Fibroblast of skin of right quadriceps (primary cell): Measurements from ENCODE around the gene KIF26A.

ENCODE experiments used
- DNase-seq: peaks from one replicate; pipeline ENCODE4 v3.0.0-alpha.2; 2013

Gene KIF26A

DNA sequence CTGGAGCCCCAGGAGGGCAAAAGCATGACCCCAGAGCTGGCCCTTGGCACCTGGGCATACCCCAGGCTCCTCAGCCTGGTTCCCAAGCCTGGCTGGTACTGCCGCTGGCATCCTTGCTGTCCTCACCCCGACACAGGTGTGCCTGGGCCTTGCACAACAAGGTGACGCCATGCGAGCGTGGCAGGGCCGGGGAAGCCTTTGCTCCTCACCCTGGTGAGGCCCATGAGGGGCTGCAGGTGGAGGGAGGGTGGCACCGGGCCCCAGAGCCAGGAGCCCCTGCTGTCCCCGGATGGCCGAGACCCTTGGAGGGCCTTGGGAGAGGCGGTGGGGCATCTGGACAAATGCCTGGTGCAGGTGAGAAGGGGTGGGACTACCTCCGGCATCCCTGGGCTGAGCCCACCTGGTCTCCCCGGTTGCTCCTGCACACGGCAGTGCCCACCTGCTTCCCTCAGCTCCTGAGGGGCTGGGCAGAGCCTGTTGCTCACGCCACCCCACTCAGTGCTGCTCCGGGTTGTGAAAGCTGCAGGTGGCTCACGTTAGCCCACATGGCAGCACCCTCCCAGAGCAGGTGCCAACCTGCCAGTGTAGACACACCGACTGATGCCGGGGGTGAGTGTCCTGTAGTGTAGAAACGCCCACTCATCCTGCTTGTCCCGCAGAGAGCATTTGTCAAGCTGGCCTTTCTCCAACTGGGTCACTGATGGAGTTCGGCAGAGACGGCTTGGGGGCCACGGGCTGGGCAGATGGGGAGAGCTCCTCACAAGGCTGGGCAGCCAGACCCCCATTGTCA, 24.6 kb upstream of the KIF26A start:
- no peak for DNase-seq

DNA sequence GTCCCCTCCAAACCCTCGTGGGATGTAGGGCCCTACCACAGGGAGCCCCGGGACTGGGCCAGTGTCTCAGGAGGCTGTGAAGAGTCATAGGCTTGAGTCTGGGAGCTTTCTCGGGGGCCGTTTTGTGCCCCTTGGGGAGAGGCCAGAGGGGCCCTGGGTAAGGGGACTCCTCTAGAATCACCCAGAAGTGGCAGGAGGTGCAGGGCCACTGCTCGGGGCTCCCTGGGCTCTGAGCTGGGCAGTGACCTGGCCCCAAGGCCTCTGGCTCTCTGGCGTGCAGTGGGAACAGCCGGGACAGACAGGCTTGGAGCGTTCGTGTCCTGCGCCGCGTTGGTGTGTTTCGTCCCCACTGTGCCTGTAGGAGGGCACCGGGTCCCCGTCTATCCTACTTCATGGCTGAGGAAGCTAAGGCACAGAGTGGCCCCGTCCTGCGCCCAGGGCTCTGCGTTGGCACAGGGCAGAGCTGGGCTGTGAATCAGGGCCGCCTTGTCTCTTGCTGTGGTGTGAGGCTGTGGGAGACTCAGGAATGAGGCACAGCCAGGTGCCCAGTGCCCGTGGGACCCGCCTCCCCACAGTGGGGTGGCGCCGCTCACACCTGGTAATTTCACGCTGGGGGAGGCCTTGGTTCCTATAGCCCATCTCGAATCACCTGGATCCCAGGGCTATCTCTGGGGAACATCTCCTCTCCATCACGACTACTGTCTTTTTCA, 23.8 kb upstream of the KIF26A start:
- no peak for DNase-seq

DNA sequence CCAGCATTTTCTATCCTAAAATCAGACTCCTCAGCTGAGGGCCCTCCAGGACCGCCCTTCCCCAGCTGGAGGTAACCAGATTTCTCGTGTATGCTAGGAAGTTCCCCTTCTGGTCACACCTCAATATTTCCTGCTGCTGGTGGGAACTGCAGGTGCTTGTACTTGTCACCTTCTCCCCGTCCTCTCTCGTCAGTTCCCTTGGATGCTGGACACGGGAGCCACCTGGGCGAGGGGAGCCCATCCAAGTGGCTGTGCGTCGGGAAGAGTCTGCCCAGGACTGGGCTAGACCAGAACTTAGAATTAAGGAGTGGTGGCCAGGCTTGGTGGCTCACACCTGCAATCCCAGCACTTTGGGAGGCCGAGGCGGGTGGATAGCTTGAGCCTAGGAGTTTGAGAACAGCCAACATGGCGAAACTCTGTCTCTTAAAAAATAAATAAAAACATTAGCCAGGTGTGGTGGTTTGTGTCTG, 23.2 kb upstream of the KIF26A start:
- DNase-seq, result no peak

- no peak for DNase-seq
Measured at GRCh38 chr14:104115691-104116287, 22.6 kb upstream of the KIF26A start.

- no peak for DNase-seq
Measured at GRCh38 chr14:104116288-104116755, 22.1 kb upstream of the KIF26A start.

DNA sequence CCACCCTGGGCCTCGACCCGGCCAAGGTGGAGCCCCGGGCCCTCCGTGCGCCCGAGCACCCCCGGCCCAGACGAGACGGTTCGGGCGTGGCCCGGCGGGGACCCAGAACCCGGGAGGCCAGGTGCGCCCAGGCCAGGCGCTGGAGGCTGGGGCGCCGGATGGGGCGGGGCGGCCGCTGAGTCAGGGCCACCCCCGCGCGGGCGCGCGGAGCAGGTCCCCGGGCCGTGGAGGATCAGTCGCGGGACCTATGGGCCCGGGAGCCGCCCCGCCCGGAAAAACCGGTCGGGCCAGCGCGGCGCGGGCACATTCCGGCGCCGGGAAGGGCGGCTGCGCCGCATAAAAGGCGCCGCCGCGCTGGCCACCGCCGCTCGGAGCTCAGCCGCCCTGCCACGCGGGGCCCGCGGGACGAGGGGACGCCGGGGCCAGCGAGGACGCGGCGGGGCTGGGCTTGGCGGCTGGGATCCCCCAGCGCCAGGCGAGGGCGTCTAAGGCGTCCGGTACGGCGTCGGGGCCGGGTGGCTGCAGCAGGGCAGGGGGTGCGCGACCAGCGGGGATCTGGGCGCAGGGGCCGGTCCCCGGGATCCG, 21.5 kb upstream of the KIF26A start:
- DNase-seq, result no peak

GRCh38 chr14:104117341-104118005, 20.9 kb upstream of the KIF26A start:
- no peak for DNase-seq

DNA sequence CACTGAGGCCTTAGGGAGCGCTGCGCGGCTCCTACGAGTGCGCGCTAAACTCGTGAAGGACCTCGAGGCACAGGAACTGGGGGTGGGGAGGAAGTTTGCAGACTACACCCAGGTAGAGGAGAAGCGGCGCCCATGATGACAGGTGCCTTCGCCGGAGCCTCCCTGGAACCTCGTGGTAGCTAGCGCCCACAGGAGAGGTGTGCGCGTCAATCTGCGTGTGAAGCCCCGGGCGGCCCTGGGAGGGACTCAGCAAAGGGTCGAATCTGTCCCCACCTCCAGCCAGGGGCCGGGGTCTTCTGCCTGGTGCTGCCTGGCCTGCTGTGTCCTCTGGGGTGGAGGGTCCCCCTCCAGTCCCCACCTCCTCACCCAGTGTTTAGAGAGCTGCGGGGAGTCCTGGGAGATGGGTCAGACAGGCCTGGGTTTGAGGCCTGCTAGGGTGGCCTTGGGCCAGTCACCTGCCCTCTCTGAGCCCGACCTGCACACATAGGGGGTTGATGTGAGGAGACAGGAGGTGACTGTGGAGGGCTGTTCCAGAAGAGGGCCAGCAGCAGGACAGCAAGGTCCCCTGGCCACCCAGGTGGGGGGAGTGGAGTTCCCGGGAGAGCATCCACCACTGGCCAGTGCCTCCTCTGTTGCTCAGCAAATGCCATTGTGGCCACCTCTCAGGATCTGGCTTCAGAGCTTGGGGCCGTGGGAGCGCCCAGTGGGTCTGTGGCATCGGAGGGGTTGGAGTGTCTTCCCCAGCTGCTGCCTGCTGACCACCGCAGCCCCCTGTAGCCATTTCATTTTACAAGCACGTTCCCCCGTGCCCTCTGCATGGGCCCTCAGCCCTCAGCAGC, 20.2 kb upstream of the KIF26A start:
- DNase-seq, result no peak

- no peak for DNase-seq
Measured at GRCh38 chr14:104119119-104119487, 19.3 kb upstream of the KIF26A start.

DNA sequence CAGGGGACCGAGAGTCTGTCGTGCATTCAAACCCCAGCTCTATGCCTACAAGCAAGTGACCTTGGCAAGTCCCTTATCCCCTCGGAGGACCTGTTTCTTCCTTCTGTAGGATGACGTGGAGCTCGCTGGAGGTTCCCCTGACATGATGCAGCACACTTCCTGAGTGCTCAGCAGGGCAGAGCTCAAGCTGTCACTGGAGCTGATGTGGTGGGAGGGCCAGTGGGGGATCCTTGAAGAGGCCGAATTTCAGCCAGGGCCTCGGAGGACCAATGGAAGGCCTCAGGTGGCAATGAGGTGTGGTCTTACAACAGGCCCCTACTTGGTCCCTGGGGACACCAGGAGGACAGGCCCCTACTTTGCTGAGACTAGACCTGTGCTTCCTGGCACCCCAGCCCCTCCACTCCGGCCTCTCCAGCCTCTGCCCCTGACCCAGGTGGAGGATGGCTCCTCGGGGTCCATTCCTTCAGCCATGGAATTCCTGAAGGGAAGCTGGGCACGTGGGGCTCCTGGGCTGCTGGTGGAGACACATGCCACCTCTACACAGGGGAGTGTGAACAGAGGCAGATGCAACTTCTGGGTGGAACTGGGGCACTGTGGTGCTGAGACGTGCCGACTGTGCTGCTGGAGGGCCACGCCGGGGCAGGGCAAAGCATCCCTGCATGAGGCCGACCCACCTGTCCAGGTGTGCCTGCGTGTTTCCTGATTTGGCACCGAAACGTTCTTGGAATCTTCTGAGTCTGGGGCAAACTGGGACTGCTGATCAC, 18.7 kb upstream of the KIF26A start:
- no peak for DNase-seq

DNA sequence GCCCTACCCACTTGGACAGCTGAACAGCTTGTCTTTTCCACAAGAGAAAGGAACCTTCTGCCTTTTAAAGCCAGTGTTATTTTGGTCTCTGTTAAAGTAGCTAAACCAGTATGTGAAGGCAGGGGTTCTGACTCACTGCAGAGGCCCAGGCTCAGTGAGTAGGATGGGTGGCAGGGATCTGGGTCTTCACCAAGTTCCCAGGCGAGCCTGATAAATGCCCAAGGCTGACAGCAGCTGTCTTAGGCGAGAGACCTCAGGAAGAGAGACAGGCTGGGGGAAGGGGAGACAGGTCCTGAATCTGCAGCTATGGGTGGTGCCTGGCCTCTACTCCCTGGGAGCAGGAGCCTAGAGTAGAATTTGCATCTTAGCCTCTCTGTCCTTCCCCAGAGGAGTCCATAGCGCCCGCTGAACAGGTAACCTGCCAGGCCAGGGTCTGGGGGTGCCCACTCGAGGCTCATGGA, 18.1 kb upstream of the KIF26A start:
- DNase-seq, result no peak

DNA sequence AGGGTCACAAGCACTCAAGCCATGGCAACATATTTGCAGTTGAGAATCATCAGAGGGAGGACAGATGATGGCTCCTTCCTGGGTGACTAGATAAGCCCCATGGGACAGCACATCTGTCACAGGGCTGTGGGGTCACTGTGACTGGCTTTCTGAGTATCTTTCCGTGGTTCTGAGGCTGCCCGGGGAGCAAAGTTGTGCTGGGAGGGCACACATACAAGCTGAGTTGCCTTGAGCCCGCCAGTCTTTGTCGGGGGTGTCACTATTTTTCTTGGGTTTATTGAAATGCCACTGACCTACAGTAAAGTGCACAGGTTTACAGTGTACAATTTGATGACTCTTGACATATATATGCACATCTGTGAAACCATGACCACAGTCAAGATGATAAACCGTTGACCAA, 17.2 kb upstream of the KIF26A start:
- no peak for DNase-seq

DNA sequence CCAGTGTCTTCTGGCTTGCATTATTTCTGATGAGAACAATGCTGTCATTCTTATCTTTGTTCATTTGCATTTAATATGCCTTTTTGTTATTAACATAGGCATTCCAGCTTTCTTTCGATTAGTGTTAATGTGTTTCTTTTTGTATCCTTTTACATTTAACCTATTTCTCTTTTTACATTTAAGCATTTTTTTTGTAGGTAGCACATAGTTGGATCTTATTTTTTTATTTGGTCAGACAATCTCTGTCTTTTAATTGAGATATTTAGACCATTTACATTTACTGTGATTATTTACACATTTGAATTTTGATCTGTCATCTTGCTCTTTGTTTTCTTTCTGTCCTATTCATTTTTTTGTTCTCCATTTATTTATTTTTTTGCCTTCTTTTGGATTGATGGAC, 14.5 kb upstream of the KIF26A start:
- no peak for DNase-seq

GRCh38 chr14:104125011-104125410, 13.4 kb upstream of the KIF26A start:
- no peak for DNase-seq

- DNase-seq, result no peak
Measured at GRCh38 chr14:104126753-104127152, 11.6 kb upstream of the KIF26A start.

- no peak for DNase-seq
Measured at GRCh38 chr14:104128981-104129380, 9.4 kb upstream of the KIF26A start.

DNA sequence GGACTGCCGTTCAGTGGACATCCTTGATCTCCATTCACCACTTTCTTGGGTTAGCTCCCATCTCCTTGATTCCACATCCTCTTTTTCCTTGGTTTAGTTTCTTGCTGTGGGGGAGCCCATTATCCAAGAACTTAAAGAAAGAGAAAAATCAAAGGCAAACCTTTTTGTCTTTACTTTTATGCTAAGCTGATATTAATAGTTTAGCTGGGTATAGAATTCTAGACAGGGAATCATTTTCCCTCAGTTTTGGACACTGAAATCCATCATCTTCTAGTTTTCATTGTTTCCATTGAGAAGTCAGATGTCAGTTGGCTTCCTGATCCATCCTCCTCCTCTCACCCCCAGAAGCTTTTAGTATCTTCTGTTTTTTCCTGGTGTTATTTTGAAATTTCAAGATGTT, 8.8 kb upstream of the KIF26A start:
- no peak for DNase-seq

DNA sequence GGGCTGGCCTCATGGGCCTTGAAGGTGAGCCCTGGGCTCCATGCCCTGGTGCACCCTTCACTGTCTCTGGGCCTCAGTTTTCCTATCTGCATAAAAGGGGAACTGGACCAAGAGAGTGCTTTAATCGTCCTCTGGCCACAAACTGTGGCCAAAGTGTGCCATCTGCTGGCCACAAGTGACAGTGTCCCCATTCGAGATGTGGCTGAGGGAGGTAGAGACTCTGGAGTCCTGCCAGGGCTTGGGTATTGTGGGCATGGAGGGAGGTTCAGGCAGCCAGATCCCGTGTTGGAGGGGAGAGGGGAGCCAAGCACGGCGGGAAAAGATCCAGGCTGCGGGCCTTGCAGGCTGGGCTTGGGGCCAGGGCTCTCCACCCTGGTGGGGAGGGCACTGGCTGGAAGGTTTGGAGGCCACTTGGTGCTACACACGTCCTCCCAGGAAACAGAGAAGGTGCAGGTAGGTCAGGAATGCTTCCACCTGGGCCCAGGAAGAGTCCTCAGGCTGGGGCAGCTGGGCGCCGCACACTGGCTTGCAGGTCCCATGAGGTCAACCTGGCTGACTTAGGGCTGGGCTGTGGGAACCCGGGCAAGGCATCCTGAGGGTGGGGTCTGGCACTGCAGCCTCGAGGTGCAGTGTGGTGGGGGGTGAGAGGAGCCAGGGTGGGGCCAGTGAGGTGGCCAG, 7.3 kb upstream of the KIF26A start:
- no peak for DNase-seq

- no peak for DNase-seq
Measured at GRCh38 chr14:104131968-104132732, 6.2 kb upstream of the KIF26A start.

- no peak for DNase-seq
Measured at GRCh38 chr14:104132981-104133380, 5.4 kb upstream of the KIF26A start.
